Measurements from ENCODE around the gene SRR.

The SRR gene

GRCh38 chr17:2267354-2267753 lies 36.4 kb upstream of the SRR start:
- Histone ChIP-seq H3K9ac (ENCODE audit: low read depth, low read length) (no peak overlapping the region), H3K9me3 (ENCODE audit: control insufficient read depth, insufficient read depth, low read length) (no peaks in the 10 kb centered on the region), H3K27ac (ENCODE audit: low read depth, low read length) (no peak overlapping the region), H3K27me3 (ENCODE audit: control insufficient read depth, insufficient read depth, low read length) (no peaks in the 10 kb centered on the region), H3K36me3 (ENCODE audit: control insufficient read depth, insufficient read depth, low read length) (peaks cover 4% of the 10 kb centered on the region; the same call in 1 of the 2 replicates), H3K4me1 (ENCODE audit: control insufficient read depth, insufficient read depth, low read length) (no peaks in the 10 kb centered on the region), H3K4me3 (ENCODE audit: low read depth, low read length) (no peak overlapping the region)

- Histone ChIP-seq H3K4me1 (ENCODE audit: control insufficient read depth, insufficient read depth, low read length) (no peaks in the 10 kb centered on the region), H3K9ac (ENCODE audit: low read depth, low read length) (no peak overlapping the region), H3K4me3 (ENCODE audit: low read depth, low read length) (no peak overlapping the region), H3K27ac (ENCODE audit: low read depth, low read length) (no peak overlapping the region), H3K27me3 (ENCODE audit: control insufficient read depth, insufficient read depth, low read length) (no peaks in the 10 kb centered on the region), H3K9me3 (ENCODE audit: control insufficient read depth, insufficient read depth, low read length) (no peaks in the 10 kb centered on the region), H3K36me3 (ENCODE audit: control insufficient read depth, insufficient read depth, low read length) (peaks cover 21% of the 10 kb centered on the region)
These were observed 31.6 kb upstream of the SRR start for GRCh38 chr17:2271985-2272702.

- Histone ChIP-seq H3K4me3 (ENCODE audit: low read depth, low read length) (no peak overlapping the region), H3K4me1 (ENCODE audit: control insufficient read depth, insufficient read depth, low read length) (no peaks in the 10 kb centered on the region), H3K27me3 (ENCODE audit: control insufficient read depth, insufficient read depth, low read length) (no peaks in the 10 kb centered on the region), H3K27ac (ENCODE audit: low read depth, low read length) (no peak overlapping the region), H3K9me3 (ENCODE audit: control insufficient read depth, insufficient read depth, low read length) (no peaks in the 10 kb centered on the region), H3K9ac (ENCODE audit: low read depth, low read length) (no peak overlapping the region), H3K36me3 (ENCODE audit: control insufficient read depth, insufficient read depth, low read length) (peaks cover 26% of the 10 kb centered on the region)
These were observed 29.3 kb upstream of the SRR start for GRCh38 chr17:2274414-2274813.

- Histone ChIP-seq H3K36me3 (ENCODE audit: control insufficient read depth, insufficient read depth, low read length) (peaks cover 39% of the 10 kb centered on the region), H3K27me3 (ENCODE audit: control insufficient read depth, insufficient read depth, low read length) (no peaks in the 10 kb centered on the region), H3K9ac (ENCODE audit: low read depth, low read length) (no peak overlapping the region), H3K9me3 (ENCODE audit: control insufficient read depth, insufficient read depth, low read length) (no peaks in the 10 kb centered on the region), H3K27ac (ENCODE audit: low read depth, low read length) (no peak overlapping the region), H3K4me3 (ENCODE audit: low read depth, low read length) (no peak overlapping the region), H3K4me1 (ENCODE audit: control insufficient read depth, insufficient read depth, low read length) (no peaks in the 10 kb centered on the region)
These were observed 28.0 kb upstream of the SRR start for GRCh38 chr17:2275722-2276121.

- peaks cover 58% of the 10 kb centered on the region for H3K36me3 ChIP-seq (ENCODE audit: control insufficient read depth, insufficient read depth, low read length)
- no peak overlapping the region for H3K9ac ChIP-seq (ENCODE audit: low read depth, low read length)
- no peak overlapping the region for H3K4me3 ChIP-seq (ENCODE audit: low read depth, low read length)
- no peaks in the 10 kb centered on the region for H3K9me3 ChIP-seq (ENCODE audit: control insufficient read depth, insufficient read depth, low read length)
- H3K27me3 ChIP-seq (ENCODE audit: control insufficient read depth, insufficient read depth, low read length), result no peaks in the 10 kb centered on the region
- no peaks in the 10 kb centered on the region for H3K4me1 ChIP-seq (ENCODE audit: control insufficient read depth, insufficient read depth, low read length)
- no peak overlapping the region for H3K27ac ChIP-seq (ENCODE audit: low read depth, low read length)
These were observed 26.1 kb upstream of the SRR start for GRCh38 chr17:2277429-2278170.

GRCh38 chr17:2279707-2280106 lies 24.0 kb upstream of the SRR start:
- no peak overlapping the region for H3K4me3 ChIP-seq (ENCODE audit: low read depth, low read length)
- no peaks in the 10 kb centered on the region for H3K4me1 ChIP-seq (ENCODE audit: control insufficient read depth, insufficient read depth, low read length)
- H3K27ac ChIP-seq (ENCODE audit: low read depth, low read length), result no peak overlapping the region
- no peaks in the 10 kb centered on the region for H3K27me3 ChIP-seq (ENCODE audit: control insufficient read depth, insufficient read depth, low read length)
- no peaks in the 10 kb centered on the region for H3K9me3 ChIP-seq (ENCODE audit: control insufficient read depth, insufficient read depth, low read length)
- no peak overlapping the region for H3K9ac ChIP-seq (ENCODE audit: low read depth, low read length)
- H3K36me3 ChIP-seq (ENCODE audit: control insufficient read depth, insufficient read depth, low read length), result peaks cover 67% of the 10 kb centered on the region

- peaks cover 74% of the 10 kb centered on the region for H3K36me3 ChIP-seq (ENCODE audit: control insufficient read depth, insufficient read depth, low read length)
These were observed 21.4 kb upstream of the SRR start for GRCh38 chr17:2282297-2282873.

GRCh38 chr17:2283302-2283701 lies 20.4 kb upstream of the SRR start:
- Histone ChIP-seq H3K27ac (ENCODE audit: low read depth, low read length) (no peak overlapping the region), H3K4me3 (ENCODE audit: low read depth, low read length) (no peak overlapping the region), H3K27me3 (ENCODE audit: control insufficient read depth, insufficient read depth, low read length) (no peaks in the 10 kb centered on the region), H3K9ac (ENCODE audit: low read depth, low read length) (no peak overlapping the region), H3K4me1 (ENCODE audit: control insufficient read depth, insufficient read depth, low read length) (no peaks in the 10 kb centered on the region), H3K36me3 (ENCODE audit: control insufficient read depth, insufficient read depth, low read length) (peaks cover 80% of the 10 kb centered on the region), H3K9me3 (ENCODE audit: control insufficient read depth, insufficient read depth, low read length) (no peaks in the 10 kb centered on the region)

More at GRCh38 chr17:2282297-2282873, 21.4 kb upstream of the SRR start:
- Histone ChIP-seq H3K9me3 (ENCODE audit: control insufficient read depth, insufficient read depth, low read length) (no peaks in the 10 kb centered on the region), H3K27ac (ENCODE audit: low read depth, low read length) (no peak overlapping the region), H3K4me3 (ENCODE audit: low read depth, low read length) (no peak overlapping the region), H3K27me3 (ENCODE audit: control insufficient read depth, insufficient read depth, low read length) (no peaks in the 10 kb centered on the region), H3K9ac (ENCODE audit: low read depth, low read length) (no peak overlapping the region), H3K4me1 (ENCODE audit: control insufficient read depth, insufficient read depth, low read length) (no peaks in the 10 kb centered on the region)

- H3K9me3 ChIP-seq (ENCODE audit: control insufficient read depth, insufficient read depth, low read length), result no peaks in the 10 kb centered on the region
- H3K4me3 ChIP-seq (ENCODE audit: low read depth, low read length), result no peak overlapping the region
- peaks cover 66% of the 10 kb centered on the region for H3K36me3 ChIP-seq (ENCODE audit: control insufficient read depth, insufficient read depth, low read length)
- no peak overlapping the region for H3K27ac ChIP-seq (ENCODE audit: low read depth, low read length)
- no peaks in the 10 kb centered on the region for H3K27me3 ChIP-seq (ENCODE audit: control insufficient read depth, insufficient read depth, low read length)
- no peak overlapping the region for H3K9ac ChIP-seq (ENCODE audit: low read depth, low read length)
- H3K4me1 ChIP-seq (ENCODE audit: control insufficient read depth, insufficient read depth, low read length), result no peaks in the 10 kb centered on the region
These were observed 13.8 kb upstream of the SRR start for GRCh38 chr17:2289878-2290478.

GRCh38 chr17:2292100-2292499 lies 11.7 kb upstream of the SRR start:
- Histone ChIP-seq H3K4me1 (ENCODE audit: control insufficient read depth, insufficient read depth, low read length) (no peaks in the 10 kb centered on the region), H3K36me3 (ENCODE audit: control insufficient read depth, insufficient read depth, low read length) (peaks cover 77% of the 10 kb centered on the region), H3K9ac (ENCODE audit: low read depth, low read length) (no peak overlapping the region), H3K27ac (ENCODE audit: low read depth, low read length) (no peak overlapping the region), H3K4me3 (ENCODE audit: low read depth, low read length) (no peak overlapping the region), H3K27me3 (ENCODE audit: control insufficient read depth, insufficient read depth, low read length) (no peaks in the 10 kb centered on the region), H3K9me3 (ENCODE audit: control insufficient read depth, insufficient read depth, low read length) (no peaks in the 10 kb centered on the region)

GRCh38 chr17:2295575-2295974 lies 8.2 kb upstream of the SRR start:
- no peak overlapping the region for H3K27ac ChIP-seq (ENCODE audit: low read depth, low read length)
- H3K4me1 ChIP-seq (ENCODE audit: control insufficient read depth, insufficient read depth, low read length), result no peaks in the 10 kb centered on the region
- H3K36me3 ChIP-seq (ENCODE audit: control insufficient read depth, insufficient read depth, low read length), result peaks cover 84% of the 10 kb centered on the region
- no peak overlapping the region for H3K4me3 ChIP-seq (ENCODE audit: low read depth, low read length)
- H3K27me3 ChIP-seq (ENCODE audit: control insufficient read depth, insufficient read depth, low read length), result no peaks in the 10 kb centered on the region
- H3K9me3 ChIP-seq (ENCODE audit: control insufficient read depth, insufficient read depth, low read length), result no peaks in the 10 kb centered on the region
- H3K9ac ChIP-seq (ENCODE audit: low read depth, low read length), result no peak overlapping the region
